GM21515 (cell line): ENCODE data around the gene AXL.

Source experiments
- ATAC-seq: cut with Tn5 transposase; IDR thresholded peaks from one replicate; pipeline ENCODE4 v1.9.1; 2021; ENCODE audit not compliant: unreplicated experiment

AXL gene

DNA sequence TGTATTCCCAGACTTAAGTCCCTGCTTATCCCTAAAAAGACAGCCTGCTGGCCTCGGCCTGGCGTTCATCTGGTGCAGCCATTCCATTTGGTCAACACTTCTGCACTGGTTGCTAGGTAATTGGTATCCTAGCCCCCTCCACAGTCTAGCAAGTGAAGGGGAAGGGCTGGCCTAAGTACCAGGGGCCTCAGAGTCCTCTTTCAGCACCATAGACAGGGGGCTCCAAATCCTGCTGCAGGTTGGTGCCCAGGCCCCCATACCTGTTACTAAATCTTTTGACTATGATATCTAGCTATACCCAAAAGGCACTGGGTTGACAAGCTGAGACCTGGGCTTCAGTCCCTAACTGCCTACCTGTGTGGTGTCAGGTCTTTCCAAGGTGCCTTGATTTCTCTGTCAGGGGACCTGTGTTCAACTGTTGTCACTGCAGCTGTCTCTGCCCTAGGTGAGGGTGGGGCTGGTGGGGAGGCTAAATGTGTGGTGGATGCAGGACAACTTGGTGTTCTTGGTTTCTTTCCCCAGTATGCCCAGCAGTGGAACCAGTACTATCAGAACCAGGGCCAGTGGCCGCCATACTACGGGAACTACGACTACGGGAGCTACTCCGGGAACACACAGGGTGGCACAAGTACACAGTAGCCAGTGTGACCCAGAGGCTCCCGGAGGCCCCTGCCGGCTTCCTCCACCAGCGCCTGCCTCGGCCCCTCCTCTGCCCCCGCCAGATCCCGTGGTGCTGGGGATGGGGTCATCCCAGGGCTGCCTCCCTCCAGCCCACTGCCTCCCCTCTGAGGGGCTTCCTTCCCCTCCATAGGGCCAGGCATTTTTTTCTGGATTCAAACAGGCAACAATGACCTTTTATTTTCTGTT is 87.1 kb downstream of the AXL start:
- ATAC-seq: no peak

- no peak for ATAC-seq
These were observed 88.3 kb downstream of the AXL start for GRCh38 chr19:41307090-41307875.

DNA sequence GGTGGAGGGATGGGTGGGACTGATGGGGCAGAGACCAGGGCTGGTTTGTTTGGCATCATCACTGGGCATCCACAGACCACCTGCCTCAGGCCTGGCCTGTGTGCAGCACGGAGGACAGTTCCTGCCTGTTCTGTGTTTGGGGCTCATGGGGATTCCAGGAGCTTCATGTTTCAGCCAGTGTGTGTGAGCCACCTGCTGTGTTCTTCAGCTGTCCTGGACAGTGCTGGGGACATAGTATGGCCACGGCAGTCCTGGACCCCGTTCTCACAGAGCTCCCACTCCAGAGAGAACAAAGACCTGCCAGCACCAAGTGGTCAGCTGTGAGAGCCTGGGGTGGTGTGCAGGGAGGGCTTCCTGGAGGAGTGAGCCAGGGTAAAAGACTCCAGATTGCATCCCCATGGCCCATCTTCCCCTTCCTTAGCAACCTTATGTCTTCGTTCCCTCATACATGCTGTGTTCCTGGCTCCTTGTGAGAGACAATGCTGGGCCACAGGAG is 89.0 kb downstream of the AXL start:
- ATAC-seq: no peak

- ATAC-seq: no peak
These were observed 89.6 kb downstream of the AXL start for GRCh38 chr19:41308450-41309179.

- ATAC-seq: no peak
These were observed 90.4 kb downstream of the AXL start for GRCh38 chr19:41309180-41310032.

DNA sequence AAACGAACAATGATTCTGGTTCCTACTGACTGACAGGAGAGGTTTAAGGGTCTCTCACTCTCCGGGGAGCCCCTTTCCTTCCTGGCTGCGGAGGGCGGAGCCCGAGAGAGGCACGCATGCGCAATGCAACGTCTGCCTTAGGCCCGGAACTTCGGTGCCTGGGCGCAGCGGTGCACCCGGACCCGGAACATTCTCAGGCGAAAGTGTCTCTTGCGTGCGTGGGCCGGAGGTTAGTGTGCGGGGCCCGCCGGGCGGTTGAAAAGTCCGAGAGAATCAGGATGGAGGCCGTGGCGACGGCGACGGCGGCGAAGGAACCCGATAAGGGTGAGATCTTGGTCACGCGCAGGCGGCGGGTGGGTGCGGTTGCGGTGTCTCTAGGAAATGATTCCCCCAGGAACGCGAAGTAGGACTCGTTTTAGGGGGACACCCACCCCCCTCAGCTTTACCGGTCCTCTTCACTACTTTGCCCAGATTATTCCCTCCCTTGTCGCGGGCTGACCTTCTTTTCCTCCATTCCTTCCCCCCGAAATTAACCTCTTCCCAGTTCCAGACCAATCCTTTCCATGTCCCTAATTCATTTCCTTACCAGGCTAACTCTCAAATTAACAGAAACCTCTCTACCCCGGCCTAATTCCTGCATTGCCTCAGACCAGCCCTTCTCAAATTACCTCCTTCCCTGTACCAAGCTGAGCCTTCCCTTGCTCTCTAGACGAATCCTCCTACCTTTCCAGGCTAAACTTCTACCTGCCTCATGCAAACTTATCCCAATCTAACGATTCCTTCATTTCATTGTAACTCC is 91.2 kb downstream of the AXL start, which contains the start of gene CCDC97:
CCDC97 (plus strand) TSS at position 140 of the 799 bp plus-strand sequence; CDS start at position 279, 139 bp downstream.
- ATAC-seq: peak; percentile 53

- no peak for ATAC-seq
These were observed 92.0 kb downstream of the AXL start for GRCh38 chr19:41311072-41311471.
